Measurements from ENCODE around the gene SLC44A4.
A peak's percentile ranks its signal among the peaks of the same experiment; 100 is the strongest.
"Not testable (repeated sequence)": the region's sequence is repeated elsewhere in the genome, so short reads cannot be mapped to it uniquely, and the experiment has no call there.

Gene SLC44A4

GRCh38 chr6:31878222-31878621, 575 bp downstream of the SLC44A4 start:
- DNase-seq, result no peak

GRCh38 chr6:31877651-31878161, 1.1 kb downstream of the SLC44A4 start:
- no peak for DNase-seq

- DNase-seq, result no peak
Observed at GRCh38 chr6:31877125-31877650, 1.6 kb downstream of the SLC44A4 start.

GRCh38 chr6:31876357-31876756, 2.4 kb downstream of the SLC44A4 start:
- no peak for DNase-seq

- DNase-seq, result no peak
Observed at GRCh38 chr6:31875877-31876276, 2.9 kb downstream of the SLC44A4 start.

GRCh38 chr6:31874836-31875572, 3.8 kb downstream of the SLC44A4 start:
- no peak for DNase-seq

- no peak for DNase-seq
Observed at GRCh38 chr6:31874084-31874670, 4.6 kb downstream of the SLC44A4 start.

- no peak for DNase-seq
Observed at GRCh38 chr6:31871046-31871659, 7.6 kb downstream of the SLC44A4 start.

GRCh38 chr6:31870385-31870921, 8.3 kb downstream of the SLC44A4 start:
- DNase-seq, result no peak

GRCh38 chr6:31869343-31869742, 9.5 kb downstream of the SLC44A4 start:
- no peak for DNase-seq

GRCh38 chr6:31868658-31868971, 10.2 kb downstream of the SLC44A4 start:
- DNase-seq, result not testable (repeated sequence)

GRCh38 chr6:31865205-31866118, 13.3 kb downstream of the SLC44A4 start:
- no peak for DNase-seq

- no peak for DNase-seq
Observed at GRCh38 chr6:31864818-31865204, 14.0 kb downstream of the SLC44A4 start.

GRCh38 chr6:31864123-31864562, 14.7 kb downstream of the SLC44A4 start:
- DNase-seq, result not testable (repeated sequence)

GRCh38 chr6:31862344-31863235, 16.2 kb downstream of the SLC44A4 start, which contains the start of gene NEU1:
Gene NEU1 (minus strand): TSS chr6:31862821. CDS start chr6:31862776, 45 bp downstream.
- DNase-seq, result peak; percentile 100

GRCh38 chr6:31861919-31862343, 16.9 kb downstream of the SLC44A4 start:
- no peak for DNase-seq

GRCh38 chr6:31861150-31861549, 17.6 kb downstream of the SLC44A4 start:
- no peak for DNase-seq

- no peak for DNase-seq
Observed at GRCh38 chr6:31860349-31860748, 18.4 kb downstream of the SLC44A4 start.

- no peak for DNase-seq
Observed at GRCh38 chr6:31859923-31860322, 18.9 kb downstream of the SLC44A4 start.

GRCh38 chr6:31858707-31859106, 20.1 kb downstream of the SLC44A4 start:
- DNase-seq, result no peak

- DNase-seq, result not testable (repeated sequence)
Observed at GRCh38 chr6:31857774-31858173, 21.0 kb downstream of the SLC44A4 start.

Measured in left hindlimb (tissue), 1 donor.